HG03432 (cell line): ENCODE measurements around the gene TCF7.
A peak's percentile ranks its signal among the peaks of the same experiment; 100 is the strongest.

Experiments used
- ATAC-seq: cut with Tn5 transposase; IDR thresholded peaks from one replicate; pipeline ENCODE4 v1.9.1; 2021; ENCODE audit warnings: mild to moderate bottlenecking, moderate library complexity; ENCODE audit not compliant: unreplicated experiment

TCF7 gene

GRCh38 chr5:134113902-134114875 is at the start of gene TCF7:
TSS of gene TCF7 (plus strand) at chr5:134114681. CDS start at chr5:134114907, 226 bp downstream.
- ATAC-seq = peak; percentile 85

GRCh38 chr5:134069553-134069952 is 44.9 kb upstream of the TCF7 start:
- no peak for ATAC-seq

- ATAC-seq = peak; percentile 60
These were observed 43.5 kb upstream of the TCF7 start for GRCh38 chr5:134070725-134071613.

GRCh38 chr5:134071614-134072207 is 42.8 kb upstream of the TCF7 start:
- no peak for ATAC-seq

- ATAC-seq = no peak
These were observed 41.8 kb upstream of the TCF7 start for GRCh38 chr5:134072471-134073210.

GRCh38 chr5:134073404-134073803 is 41.1 kb upstream of the TCF7 start:
- no peak for ATAC-seq

GRCh38 chr5:134075102-134075501 is 39.4 kb upstream of the TCF7 start:
- ATAC-seq = no peak

GRCh38 chr5:134077926-134078580 is 36.4 kb upstream of the TCF7 start:
- ATAC-seq = no peak

GRCh38 chr5:134079748-134080581 is 34.5 kb upstream of the TCF7 start:
- no peak for ATAC-seq

GRCh38 chr5:134082264-134082992 is 32.1 kb upstream of the TCF7 start:
- ATAC-seq = no peak

- no peak for ATAC-seq
These were observed 31.0 kb upstream of the TCF7 start for GRCh38 chr5:134083517-134083916.

- ATAC-seq = no peak
These were observed 30.4 kb upstream of the TCF7 start for GRCh38 chr5:134084022-134084565.

GRCh38 chr5:134084570-134084969 is 29.9 kb upstream of the TCF7 start:
- no peak for ATAC-seq

GRCh38 chr5:134085411-134085810 is 29.1 kb upstream of the TCF7 start:
- ATAC-seq = no peak

- no peak for ATAC-seq
These were observed 28.1 kb upstream of the TCF7 start for GRCh38 chr5:134086225-134086942.

GRCh38 chr5:134086943-134087305 is 27.6 kb upstream of the TCF7 start:
- no peak for ATAC-seq

- no peak for ATAC-seq
These were observed 26.2 kb upstream of the TCF7 start for GRCh38 chr5:134088291-134088690.
